Measurements from ENCODE around the gene KCNK3.

DNA sequence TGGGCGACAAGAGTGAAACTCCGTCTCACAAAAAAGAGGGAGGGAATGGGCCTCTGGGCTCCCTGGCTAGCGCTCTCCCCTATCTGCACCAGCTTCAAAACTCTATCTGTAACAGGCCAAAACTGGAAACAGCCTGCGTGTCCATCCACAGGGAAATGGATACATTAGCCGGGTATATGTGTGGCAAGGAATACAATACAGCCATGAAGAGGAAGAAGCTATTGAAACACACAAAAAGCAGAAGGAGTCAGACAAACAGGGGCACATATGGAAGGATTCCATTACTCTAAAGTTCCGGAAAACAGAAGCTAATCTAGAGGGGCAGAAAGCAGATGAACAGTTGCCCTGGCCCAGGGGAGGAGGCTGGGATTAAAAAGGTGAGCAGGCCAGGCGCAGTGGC is 47.0 kb downstream of the KCNK3 start:
- TF ChIP-seq CTCF (CRISPR knock-in tag; IDR thresholded peaks at IDR 0.05) (no peak), ZNF431 (CRISPR knock-in tag; IDR thresholded peaks at IDR 0.05; ENCODE audit: borderline replicate concordance, low read depth) (no peak), NFIC (IDR thresholded peaks at IDR 0.05; ENCODE audit: low read length) (no peak), SMC3 (IDR thresholded peaks at IDR 0.05; ENCODE audit: low read length) (no peak), RXRA (CRISPR knock-in tag; IDR thresholded peaks at IDR 0.05) (no peak)

Measured in HepG2 (cell line).